NCI-H524 (cell line): ENCODE data around the gene PRKCB.

Experiments used
- DNase-seq, 2 experiments: peaks; one replicate each; lab custom pipeline; 2025; lab: John Stamatoyannopoulos, UW

The PRKCB gene

DNA sequence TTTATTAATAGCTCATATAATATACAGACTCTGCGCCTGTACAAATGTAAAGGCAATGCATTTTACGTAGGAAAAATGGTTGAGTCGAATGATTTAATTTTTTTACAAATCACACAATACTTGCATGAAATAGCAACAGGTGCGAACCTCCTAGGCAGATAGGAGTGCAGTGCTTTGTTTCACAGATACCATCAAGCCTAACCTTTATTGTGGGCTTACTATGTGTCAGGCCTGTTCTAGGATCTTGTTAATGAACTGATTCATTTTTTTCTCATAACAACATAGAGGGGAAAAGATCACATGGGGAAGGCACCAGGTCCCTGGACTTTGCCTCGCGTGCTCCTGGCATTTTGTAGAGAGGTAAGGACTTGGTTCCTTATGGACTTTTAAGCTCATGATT is 107.8 kb downstream of the PRKCB start:
- DNase-seq: no peak

DNA sequence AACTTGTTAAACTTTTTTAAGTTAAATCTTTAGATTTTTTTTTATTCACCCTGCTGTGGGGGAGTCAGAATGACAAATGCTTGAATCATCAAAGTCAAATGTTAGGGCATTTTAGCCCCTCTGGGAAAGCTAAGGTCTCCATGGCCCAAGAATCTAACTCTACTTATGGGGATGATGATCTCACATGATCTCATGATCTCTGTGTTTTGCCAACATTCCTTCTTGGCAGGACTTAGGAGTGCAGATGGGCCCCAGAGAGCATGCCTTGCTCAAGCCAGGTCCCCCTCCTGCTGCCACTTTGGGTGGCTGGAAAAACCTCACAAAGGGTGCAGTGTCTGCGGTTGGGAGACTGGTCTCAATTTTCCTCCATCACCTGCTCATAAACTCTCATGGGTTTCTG is 108.6 kb downstream of the PRKCB start:
- DNase-seq: no peak

DNA sequence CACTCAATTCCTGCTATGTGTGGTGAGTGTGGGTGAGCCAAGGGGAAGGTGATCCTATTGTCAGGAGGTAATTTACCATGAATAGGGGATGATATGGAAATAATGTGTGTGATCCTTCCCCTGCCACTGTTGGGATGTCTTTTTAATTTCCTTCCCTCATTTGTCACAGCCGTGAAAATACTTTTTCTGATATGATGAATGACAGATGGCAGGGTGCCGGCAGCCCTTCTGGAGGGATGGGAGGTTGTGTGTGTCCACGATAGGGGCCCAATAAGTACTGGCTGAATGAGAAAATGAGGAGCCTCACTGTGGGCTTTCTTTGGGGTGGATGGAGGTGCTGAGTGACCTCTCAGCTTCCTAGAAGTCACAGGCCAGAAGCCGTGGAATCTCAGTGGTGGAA is 109.5 kb downstream of the PRKCB start:
- DNase-seq: no peak

DNA sequence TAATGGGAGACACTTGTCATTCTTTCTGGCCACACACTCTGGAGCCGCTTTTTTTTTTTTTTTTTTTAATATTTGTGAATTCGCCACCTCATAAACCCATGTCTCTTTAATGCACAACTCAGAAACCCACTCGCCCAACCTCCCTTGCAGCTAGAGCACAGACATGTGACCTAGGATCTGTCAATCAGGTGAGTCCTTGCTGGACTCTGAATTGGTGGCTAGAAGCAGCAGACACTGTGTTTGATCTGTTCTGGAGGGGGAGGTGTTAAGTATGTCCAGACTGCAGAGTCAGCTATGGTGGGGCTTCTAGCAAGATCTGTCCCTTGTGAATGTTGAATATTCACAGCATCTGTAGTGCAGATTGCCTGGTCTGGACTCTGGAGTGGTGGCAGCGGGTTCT is 112.1 kb downstream of the PRKCB start:
- no peak for DNase-seq

DNA sequence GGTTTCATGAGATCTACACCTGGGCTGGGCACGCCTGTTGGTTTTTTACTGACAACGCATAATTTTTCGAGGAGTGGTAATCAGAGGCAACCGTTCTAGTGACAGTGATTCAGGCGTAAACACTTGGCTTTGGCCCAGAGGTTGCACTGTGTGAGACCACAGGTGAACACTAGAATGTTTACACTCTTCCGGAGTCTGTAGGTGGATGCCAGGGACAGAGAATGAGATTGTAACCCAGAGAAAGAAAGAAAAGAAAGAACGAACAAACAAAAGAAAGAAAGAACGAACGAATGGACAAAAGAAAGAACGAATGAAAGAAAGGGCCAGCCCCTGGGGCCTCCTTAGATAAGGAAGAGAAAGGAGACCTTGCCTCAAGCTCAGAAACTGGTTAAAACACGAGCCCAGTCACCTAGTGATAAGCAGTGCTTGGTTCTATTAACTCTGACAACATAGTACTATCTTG is 113.2 kb downstream of the PRKCB start:
- DNase-seq: no peak

DNA sequence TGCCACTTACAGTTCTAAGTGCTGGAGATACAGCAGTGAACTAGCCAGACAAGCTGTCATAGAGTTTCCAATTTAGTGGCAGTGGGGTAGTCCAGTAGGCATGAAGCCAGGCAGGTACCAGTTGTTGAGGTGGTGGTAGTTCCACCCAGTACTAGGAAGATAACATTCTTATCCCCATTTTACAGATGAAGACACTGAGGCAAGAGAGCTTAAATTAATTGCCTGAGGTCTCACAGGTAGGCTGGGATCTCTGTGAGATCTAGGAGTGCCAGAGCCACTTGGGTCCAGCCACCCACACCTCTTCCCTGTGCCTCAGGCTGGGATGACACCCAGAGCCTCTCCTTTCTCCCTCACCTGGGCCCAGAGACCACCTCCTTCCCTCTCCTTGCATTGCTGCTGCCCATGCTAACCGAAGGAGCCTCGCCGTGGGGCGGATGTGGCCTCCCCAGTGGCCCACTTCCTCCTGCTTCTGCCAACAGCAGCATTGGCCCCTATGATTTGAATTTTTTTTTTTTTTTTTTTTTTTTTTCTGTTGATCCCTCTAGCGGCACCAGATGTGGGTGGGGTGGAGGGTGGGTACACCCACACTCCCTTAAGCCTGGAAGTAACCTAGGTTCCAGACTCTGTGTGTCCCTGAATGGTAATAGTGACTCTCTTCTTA is 114.0 kb downstream of the PRKCB start:
- DNase-seq: no peak

DNA sequence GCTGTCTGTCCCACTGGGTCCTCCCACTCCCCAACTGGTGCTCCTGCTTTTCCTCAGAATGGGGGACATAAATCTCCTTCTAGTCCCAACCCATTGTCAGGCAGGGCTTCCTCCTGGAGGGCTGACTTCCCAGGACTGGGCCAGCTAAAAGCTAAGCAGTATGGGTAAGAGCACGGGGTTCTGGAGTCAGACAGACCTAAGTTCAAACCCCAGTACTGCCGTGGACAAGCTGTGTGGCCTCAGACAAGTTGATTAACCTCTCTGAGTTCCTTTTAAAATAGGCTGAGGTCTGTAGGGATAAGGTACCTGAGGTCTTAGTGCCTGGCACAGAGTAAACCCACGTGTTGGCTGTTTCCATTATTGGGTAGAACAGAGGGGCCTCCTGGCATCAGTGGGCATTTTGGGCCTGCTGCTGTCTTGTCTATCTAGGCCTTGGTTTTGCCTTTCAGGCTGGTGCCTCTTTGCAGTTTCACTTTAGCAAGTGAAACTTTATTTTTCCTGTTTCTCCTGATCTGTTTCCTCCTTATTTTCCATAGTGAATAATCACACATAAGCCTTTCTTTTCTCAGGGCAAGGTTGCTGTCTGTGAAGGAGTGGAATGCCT is 114.6 kb downstream of the PRKCB start:
- DNase-seq: no peak

DNA sequence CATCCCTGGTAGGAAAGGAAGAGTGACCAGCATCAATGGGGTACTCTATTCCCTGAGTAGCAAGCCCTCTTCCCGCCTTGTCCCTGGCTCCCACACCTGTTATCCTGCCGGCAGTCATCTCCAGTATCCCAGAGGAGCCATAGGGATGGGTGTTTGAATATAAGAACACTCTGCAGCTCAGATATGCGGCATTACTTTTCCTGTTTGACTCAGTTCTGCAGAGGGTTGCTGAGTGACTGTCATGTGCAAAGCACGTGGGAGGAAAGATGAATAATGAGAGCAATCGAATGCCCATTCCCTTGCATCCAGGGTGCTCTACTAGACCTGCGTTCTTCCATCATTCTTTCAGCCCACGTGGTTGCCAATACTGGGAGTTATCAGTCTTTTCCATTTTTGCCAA is 115.1 kb downstream of the PRKCB start:
- no peak for DNase-seq

DNA sequence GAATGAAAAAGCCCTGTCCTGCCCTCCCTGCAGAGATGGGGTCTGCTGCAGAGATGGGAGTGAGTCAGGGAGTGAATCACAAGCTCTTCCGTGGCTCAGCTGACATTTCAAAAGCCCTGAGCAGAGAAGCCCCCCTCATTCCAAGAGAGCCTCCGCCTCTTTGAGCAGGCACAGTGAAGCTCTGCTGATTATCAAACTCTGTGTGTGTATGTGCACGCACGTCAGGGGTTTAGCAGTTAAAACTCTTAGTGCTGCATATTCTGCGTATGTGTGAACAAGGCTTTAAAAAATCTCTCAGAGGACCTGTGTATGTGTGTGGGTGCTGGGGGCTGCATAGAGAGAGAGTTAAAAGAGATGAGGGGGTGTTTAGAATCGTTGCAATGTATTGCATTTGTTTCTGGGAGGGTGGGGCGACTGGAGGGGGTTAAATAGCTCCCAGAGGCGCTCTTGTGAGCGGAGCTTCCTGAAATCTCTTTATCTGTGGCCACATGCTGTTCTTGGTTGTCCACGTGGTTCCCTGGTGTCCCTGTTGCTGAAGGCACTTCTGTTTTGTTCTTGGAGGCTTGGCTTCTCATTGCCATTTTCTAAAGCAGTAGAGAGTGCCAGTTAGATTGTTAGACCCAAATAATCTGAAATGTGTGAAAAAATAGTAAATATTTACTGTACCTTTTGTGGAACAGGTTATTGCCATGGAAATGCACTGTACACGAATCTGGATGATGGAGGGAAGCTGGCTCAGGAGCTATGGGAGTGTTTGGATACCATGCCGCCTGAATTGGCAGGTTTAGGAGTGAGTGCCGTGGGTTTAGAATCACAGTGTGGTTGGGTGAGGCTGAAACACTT is 116.6 kb downstream of the PRKCB start:
- no peak for DNase-seq

DNA sequence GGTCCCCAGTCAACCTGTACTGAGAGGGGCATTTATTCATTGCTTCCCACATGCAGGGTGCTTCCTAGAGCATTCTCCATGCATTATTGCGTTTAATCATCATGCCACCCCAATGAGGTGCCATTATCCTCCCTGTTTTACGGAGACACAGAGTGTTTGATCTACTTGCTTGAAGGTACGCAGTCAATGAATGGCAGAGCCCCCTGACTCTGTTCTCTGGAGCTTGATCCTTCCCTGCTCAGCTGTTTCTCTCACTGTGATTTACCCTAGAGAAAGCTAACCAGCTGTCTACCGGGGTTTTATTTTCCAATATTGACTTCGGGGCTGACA is 117.2 kb downstream of the PRKCB start:
- DNase-seq: no peak

DNA sequence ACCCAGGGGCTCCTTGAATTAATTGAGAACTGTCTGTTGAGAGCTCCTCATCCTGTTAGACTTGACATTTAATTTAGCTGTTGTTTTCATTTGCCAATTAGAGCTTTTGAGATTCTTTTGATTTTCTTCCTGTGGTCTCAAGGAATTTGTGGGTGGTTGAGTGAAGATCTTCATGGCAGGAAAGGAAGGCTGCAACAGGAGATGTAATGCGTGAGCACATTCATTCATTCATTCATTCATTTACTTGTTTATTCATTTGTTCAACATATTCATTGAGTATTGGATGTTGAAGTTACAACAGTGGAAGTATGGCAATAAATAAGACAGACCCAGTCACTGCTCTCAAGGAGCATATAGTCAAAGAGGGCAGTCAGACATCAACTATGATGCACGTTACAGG is 117.7 kb downstream of the PRKCB start:
- DNase-seq: no peak

DNA sequence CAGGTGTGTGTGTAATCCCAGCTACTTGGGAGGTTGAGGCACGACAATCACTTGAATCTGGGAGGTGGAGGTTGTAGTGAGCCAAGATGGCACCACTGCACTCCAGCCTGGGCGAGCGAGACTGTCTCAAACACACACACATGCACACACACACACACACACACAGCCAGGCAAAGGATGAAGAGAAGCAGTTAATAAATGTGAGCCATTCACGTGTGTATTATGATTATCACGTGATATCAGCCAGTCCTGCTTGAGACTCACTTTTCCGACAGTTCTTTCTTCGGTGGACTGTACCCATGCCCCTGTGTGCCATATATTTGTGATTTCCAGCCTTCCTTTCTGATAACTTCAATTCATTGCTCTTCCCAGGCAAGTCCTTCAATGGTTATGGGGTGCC is 119.3 kb downstream of the PRKCB start:
- no peak for DNase-seq

DNA sequence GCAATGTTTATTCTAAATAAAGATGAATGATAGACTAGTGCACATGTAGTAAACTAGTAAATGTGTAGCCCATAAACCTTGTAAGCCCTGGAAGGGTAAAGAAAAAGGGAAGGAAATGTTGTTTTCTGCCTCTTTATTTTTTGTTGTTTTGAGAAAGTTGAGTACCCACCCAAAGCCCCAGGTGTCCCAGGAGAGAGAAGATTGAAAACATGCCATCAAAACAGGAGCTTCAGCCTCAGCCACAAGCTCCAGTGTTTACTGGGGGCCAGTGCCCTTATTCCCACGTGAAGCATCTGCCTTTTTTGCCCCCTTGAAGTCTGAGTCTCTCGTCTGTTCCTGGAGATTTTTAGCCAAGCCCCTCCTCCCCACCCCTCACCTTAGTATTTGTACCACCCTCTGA is 121.5 kb downstream of the PRKCB start:
- no peak for DNase-seq

DNA sequence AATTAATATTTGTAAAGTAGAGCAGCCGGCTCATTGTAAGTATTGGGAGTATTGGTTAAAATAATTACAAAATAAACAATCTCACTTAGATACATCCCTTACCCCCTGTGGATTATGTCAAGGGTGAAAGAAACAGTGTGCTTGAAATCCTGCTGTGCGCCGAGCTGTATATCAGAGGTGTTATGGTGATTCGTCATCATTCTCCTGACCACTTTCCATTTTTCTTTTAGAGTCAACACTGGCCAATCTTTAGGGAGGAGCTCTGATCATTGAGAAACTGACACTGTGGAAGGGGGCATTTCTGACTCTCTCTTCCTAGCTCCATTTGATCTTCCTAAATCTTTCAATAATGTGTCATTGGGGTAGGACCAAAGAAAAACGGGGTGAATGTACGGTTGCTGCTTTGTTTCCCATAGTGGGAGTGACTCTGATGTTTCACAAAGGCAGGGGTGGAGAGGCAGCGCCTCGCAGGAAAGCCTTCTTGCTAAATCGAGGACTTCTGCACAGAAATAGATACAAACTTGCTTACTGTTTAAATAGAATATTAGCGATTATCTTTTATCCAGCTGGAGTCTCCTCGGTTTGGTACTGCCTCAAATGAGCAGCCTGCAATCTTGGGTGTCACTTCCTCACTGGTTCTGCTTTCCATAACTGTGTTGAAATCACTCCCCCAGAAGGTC is 123.4 kb downstream of the PRKCB start:
- no peak for DNase-seq

DNA sequence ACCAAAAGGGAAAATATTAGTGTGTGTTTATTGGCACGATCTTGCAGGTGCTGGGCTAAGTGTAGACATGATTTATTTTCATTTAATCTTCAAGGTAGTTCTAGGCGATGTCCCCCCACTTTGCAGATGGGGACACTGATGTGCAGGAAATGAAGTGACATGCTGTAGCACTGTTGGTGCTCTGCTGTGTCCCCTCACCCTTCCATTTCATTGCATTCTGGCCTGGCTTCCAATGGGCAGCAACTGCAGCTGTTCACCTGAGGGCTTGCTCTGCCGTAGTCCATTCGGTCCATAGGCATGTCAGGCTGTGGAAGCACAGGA is 123.9 kb downstream of the PRKCB start:
- no peak for DNase-seq

DNA sequence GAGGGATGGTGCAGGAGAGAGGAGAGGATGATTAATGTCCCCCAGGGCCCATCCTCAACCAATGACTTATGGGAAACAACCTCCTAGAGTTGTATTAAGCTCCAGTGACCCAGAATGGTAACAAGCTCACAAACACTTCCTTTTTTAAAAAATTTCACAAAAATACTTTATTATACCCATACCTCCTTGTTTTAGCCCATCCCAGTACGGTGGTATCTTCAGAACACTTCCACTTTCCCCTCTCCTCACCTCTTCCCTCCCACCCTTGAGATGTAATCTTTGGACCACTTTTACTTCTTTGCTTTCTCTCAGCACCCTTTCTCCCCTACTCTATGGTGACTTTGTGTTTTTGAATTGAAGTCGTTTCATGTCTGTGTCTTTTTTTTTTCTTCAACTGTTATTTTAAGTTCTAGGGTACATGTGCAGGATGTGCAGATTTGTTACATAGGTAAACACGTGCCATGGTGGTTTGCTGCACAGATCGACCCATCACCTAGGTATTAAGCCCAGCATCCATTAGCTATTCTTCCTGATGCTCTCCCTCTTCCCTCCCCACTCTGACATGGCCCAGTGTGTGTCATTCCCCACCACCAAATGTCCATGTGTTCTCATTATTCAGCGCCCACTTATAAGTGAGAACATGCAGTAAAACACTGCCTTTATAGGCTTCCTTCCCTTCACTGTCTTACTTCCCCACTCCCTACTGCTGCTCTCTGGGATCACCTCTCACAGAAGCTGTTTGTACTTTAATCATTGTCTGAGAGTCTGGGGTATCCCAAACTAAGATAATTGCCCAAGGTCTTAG is 124.5 kb downstream of the PRKCB start:
- no peak for DNase-seq

DNA sequence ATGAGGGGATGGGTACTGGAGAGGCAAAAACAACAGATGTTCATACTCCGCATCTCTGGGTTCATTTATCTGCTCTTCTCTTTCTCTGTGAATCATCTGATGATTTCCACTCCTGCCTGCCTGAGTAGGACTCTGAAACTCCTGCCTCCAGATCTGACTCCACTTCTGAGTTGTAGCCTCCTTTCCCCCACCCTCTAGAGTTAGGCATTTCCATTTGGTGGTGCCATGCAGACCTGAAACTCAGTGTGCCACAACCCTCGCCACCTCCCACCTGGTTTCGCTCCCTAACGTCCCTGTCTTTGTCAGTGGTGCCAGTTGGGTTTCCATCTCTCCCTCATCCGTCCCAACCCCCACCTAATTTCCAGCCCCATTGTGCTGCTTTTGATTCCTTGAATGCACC is 126.2 kb downstream of the PRKCB start:
- DNase-seq: no peak

DNA sequence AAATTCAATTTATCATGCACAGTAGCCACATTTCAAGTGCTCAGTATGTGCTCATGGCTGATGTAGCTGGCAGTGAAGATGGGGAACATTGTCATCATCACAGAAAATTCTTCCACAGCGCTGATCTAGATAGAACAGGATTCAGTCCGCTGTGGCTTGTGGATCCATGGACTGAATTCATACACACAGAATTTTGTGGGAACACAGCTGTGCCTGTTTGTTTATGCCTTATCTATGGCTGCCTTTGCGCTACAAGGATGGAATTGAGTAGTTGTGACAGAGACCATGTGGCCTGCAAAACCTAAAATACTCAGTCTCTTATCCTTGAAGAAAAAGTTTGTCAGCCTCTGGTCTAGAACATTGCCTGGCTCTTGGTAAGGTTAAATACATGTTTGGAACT is 128.4 kb downstream of the PRKCB start:
- no peak for DNase-seq

DNA sequence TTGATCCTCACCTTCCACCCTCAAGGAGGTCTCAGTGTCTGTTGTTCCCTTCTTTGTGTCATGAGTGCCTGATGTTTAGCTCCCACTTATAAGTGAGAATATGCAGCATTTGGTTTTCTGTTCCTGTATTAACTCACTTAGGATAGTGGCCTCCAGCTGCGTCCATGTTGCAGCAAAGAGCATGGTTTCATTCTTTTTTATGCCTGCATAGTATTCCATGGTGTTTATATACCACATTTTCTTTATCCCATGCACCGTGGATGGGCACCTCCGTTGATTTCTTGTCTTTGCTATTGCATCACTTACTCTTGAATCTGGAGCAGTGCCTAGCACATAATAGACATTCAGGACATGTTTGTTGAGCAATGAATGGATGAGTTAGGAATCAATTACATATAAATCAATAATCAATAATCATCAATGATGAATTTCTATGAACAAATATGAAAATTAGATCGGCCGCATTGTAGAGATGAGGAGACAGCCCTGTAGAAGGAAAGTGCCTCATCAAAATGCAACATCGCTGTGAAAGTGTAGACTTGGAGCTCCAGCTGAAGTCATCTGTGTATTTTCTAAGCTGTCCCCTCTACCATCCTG is 129.5 kb downstream of the PRKCB start:
- DNase-seq: no peak

DNA sequence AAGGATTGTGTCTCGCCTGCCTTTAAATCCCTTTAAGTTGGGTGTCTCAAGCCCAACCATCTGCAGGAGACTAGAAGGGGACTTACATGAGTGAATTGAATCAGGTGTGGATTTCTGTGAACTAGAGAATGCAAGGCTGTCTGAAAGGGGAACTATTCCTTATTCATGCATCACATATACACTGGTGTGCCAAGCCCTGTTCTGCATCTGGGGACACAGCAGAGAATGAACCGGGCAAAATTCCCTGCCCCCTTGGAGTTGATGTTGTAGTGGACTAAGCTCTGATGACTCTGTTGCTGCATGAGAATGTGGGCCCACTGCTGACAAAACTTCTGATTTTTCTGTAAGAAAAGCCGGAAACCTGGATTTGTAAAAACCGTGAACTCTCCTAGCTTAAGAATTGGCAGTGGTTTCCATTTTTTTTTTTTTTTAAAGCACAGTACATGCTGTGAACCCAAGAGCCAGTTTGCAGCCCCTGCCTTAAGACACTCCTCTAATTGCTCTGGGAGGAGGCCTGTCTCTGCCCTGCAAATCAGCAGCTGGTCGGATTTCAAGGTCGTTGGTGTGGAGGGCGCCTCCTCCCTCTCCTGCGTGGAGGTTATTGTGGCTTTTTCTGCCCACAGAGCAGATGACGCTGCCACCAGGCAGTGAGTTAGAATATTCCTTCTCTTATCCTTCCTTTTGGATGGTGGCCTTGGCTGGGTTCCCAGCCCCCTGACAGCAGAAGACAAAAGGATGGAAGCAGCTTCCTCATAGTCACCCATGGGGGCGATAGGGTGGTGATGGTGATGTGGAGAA is 131.0 kb downstream of the PRKCB start:
- no peak for DNase-seq

DNA sequence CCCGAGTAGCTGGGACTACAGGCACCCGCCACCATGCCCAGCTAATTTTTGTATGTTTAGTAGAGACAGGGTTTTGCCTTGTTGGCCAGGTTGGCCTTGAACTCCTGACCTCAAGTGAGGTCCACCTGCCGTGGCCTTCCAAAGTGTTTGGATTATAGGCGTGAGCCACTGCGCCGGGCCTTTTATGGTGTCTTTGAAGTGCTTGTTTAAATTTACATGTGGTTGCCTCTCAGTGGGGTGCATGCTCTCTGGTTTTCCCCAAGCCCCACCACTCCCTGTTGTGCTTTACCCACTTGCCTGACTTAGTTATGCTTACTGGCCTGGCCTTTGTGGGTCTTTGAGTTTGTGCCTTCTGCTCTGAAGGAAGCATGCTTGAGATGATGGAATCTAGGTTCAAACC is 132.0 kb downstream of the PRKCB start:
- DNase-seq: no peak
